Measurements from ENCODE around the gene WIPI1. TPM values are rescaled to one million over a fixed set of nuclear protein-coding genes. Genes with fewer than 3 reads are reported as not detected.
"Not testable (repeated sequence)": the region's sequence is repeated elsewhere in the genome, so short reads cannot be mapped to it uniquely, and the experiment has no call there.

The WIPI1 gene
- total and polyA plus RNA-seq, 5 donors = 42.6 to 71.3 (median 47.9) TPM

DNA sequence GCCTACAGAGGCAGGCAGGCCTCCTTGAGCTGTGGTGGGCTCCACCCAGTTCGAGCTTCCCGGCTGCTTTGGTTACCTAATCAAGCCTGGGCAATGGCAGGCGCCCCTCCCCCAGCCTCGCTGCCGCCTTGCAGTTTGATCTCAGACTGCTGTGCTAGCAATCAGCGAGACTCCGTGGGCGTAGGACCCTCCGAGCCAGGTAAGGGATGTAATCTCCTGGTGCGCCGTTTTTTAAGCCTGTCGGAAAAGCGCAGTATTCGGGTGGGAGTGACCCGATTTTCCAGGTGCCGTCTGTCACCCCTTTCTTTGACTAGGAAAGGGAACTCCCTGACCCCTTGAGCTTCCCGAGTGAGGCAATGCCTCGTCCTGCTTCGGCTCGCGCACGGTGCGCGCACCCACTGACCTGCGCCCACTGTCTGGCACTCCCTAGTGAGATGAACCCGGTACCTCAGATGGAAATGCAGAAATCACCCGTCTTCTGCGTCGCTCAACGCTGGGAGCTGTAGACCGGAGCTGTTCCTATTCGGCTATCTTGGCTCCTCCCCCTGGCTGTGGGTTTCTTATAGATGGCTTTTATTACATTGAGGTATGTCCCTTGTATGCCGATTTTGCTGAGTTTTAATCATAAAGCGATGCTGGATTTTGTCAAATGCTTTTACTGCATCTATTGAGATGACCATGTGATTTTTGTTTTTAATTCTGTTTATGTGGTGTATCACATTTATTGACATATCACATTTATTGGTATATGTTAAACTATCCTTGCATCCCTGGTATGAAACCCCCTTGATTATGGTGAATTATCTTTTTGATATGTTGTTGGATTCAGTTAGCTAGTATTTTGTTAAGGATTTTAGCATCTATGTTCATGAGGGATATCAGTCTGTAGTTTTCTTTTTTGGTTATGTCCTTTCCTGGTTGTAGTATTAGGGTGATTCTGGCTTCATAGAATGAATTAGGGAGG is 43.4 kb downstream of the WIPI1 start:
- H3K4me3 ChIP-seq (ENCODE audit: low read length); H3K9me3 ChIP-seq (ENCODE audit: control insufficient read depth, low read length); ATAC-seq; intact Hi-C loops (cut with DNase I); H3K27ac ChIP-seq (ENCODE audit: low read length); H3K27me3 ChIP-seq (ENCODE audit: control insufficient read depth, insufficient read depth); H3K4me1 ChIP-seq (ENCODE audit: control insufficient read depth, insufficient read depth, low read length): not testable (repeated sequence)
- peak in 2 of 3 donors; percentile 69 to 74 for DNase-seq
- WGBS = 4% methylated on average over 34 of the region's 34 CpGs

DNA sequence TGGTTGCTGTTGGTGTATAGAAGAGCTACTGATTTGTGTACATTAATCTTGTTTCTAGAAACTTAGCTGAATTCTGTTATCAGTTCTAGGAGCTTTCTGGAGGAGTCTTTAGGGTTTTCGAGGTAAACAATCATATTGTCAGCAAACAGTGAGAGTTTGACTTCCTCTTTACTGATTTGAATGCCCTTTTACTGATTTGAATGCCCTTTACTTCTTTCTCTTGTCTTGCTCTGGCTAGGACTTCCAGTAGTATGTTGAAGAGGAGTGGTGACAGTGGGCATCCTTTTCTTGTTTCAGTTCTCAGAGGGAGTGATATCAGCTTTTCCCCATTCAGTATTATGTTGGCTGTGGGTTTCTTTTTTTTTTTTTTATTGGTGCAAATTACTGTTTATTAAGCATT is 49.6 kb downstream of the WIPI1 start:
- ATAC-seq; DNase-seq; H3K9me3 ChIP-seq (ENCODE audit: control insufficient read depth, low read length); H3K4me3 ChIP-seq (ENCODE audit: low read length); H3K27me3 ChIP-seq (ENCODE audit: control insufficient read depth, insufficient read depth); H3K4me1 ChIP-seq (ENCODE audit: control insufficient read depth, insufficient read depth, low read length); H3K27ac ChIP-seq (ENCODE audit: low read length): not testable (repeated sequence)
- intact Hi-C loops (cut with DNase I) = loop anchor here in 1 of 4 donors (10.0 kb wide), 1 partner anchor 133 kb away; no protein-coding TSS in a partner anchor
- 72% methylated on average over 1 of the region's 1 CpG for WGBS

DNA sequence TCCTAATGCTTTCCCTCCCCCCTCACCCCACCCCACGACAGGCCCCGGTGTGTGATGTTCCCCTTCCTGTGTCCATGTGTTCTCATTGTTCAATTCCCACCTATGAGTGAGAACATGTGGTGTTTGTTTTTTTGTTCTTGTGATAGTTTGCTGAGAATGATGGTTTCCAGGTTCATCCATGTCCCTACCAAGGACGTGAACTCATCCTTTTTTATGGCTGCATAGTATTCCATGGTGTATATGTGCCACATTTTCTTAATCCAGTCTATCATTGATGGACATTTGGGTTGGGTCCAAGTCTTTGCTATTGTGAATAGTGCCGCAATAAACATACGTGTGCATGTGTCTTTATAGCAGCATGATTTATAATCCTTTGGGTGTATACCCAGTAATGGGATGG is 53.5 kb downstream of the WIPI1 start:
- H3K9me3 ChIP-seq (ENCODE audit: control insufficient read depth, low read length); H3K4me3 ChIP-seq (ENCODE audit: low read length); H3K4me1 ChIP-seq (ENCODE audit: control insufficient read depth, insufficient read depth, low read length); DNase-seq; ATAC-seq; H3K27ac ChIP-seq (ENCODE audit: low read length); H3K27me3 ChIP-seq (ENCODE audit: control insufficient read depth, insufficient read depth): not testable (repeated sequence)
- WGBS = 97% methylated on average over 5 of the region's 5 CpGs
- intact Hi-C loops (cut with DNase I) = loop anchor here in 2 of 4 donors (5.0 to 10.0 kb wide), 2 partner anchors 129 to 142 kb away; no protein-coding TSS in a partner anchor

DNA sequence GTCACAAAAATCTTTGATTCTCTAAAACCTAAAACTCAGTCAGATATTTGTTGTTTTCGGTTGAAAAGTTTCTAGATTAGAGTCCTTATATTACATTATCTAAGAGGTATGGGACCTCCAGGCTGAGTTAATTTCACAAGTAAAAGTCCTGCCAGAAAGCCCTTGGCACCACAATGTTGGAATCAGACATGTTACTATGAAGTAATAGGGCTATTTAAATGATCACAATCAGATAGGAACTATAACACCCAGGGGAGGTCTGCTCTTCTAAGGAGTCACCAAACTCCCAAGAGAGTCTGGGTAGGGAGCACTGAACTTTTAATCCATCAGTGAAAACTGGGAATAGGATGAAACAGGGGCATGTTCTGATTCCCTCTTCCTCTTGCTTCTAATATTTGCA is 54.2 kb downstream of the WIPI1 start:
- ATAC-seq (no peak), DNase-seq (no peak)
- intact Hi-C loops (cut with DNase I) = loop anchor here in 2 of 4 donors (5.0 to 10.0 kb wide), 2 partner anchors 128 to 141 kb away; no protein-coding TSS in a partner anchor
- 62% methylated on average over 1 of the region's 1 CpG for WGBS
- Histone ChIP-seq H3K9me3 (ENCODE audit: control insufficient read depth, low read length) (no peaks in the 10 kb centered on the region), H3K27ac (ENCODE audit: low read length) (no peak overlapping the region), H3K27me3 (ENCODE audit: control insufficient read depth, insufficient read depth) (no peaks in the 10 kb centered on the region), H3K4me3 (ENCODE audit: low read length) (no peak overlapping the region), H3K4me1 (ENCODE audit: control insufficient read depth, insufficient read depth, low read length) (peaks cover 3% of the 10 kb centered on the region)

DNA sequence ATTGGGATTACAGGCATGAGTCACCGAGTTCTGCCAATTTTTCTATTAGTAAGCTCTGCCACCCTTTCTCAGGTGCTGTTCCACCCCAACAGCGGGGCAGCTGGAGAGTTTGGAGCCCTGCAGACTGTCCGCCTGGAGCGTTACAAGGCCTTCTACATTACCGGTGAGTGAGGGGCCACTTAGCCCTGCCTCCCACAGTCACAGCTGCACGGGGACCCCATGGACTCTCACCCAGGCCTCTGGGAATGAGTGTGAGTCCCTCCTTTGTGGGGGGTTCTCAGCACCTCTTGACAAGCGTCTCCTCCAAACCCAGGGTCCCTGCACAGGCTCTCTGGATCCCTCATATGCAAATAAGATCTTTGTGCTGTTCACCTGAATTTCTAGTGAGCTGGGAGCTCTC is 56.0 kb downstream of the WIPI1 start:
- peaks cover 3% of the 10 kb centered on the region for H3K4me1 ChIP-seq (ENCODE audit: control insufficient read depth, insufficient read depth, low read length)
- ATAC-seq (no peak), DNase-seq (no peak)
- H3K27ac ChIP-seq (ENCODE audit: low read length) = no peak overlapping the region
- no peaks in the 10 kb centered on the region for H3K27me3 ChIP-seq (ENCODE audit: control insufficient read depth, insufficient read depth)
- 95% methylated on average over 7 of the region's 7 CpGs for WGBS
- H3K4me3 ChIP-seq (ENCODE audit: low read length) = no peak overlapping the region
- intact Hi-C loops (cut with DNase I) = loop anchor here in 2 of 4 donors (5.0 to 10.0 kb wide), 2 partner anchors 126 to 139 kb away; no protein-coding TSS in a partner anchor
- H3K9me3 ChIP-seq (ENCODE audit: control insufficient read depth, low read length) = no peaks in the 10 kb centered on the region

DNA sequence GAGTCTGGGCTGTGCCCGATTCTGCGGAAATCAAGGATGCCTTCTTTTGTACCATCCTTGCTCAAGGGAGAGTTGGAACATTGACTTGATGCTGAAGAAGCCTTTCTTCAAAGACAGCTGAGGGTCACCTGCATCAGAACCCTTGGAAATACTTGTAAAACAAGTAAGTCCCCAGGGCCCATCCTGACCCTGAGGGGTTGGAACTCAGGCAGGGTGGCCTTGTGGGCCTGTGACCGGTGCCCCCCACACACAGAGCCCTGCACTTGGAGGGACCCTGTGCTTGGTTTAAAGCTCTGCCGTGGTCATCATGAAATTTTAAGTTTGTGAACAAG is 56.9 kb downstream of the WIPI1 start:
- DNase-seq = no peak
- intact Hi-C loops (cut with DNase I) = loop anchor here in 2 of 4 donors (5.0 to 10.0 kb wide), 2 partner anchors 126 to 138 kb away; no protein-coding TSS in a partner anchor

DNA sequence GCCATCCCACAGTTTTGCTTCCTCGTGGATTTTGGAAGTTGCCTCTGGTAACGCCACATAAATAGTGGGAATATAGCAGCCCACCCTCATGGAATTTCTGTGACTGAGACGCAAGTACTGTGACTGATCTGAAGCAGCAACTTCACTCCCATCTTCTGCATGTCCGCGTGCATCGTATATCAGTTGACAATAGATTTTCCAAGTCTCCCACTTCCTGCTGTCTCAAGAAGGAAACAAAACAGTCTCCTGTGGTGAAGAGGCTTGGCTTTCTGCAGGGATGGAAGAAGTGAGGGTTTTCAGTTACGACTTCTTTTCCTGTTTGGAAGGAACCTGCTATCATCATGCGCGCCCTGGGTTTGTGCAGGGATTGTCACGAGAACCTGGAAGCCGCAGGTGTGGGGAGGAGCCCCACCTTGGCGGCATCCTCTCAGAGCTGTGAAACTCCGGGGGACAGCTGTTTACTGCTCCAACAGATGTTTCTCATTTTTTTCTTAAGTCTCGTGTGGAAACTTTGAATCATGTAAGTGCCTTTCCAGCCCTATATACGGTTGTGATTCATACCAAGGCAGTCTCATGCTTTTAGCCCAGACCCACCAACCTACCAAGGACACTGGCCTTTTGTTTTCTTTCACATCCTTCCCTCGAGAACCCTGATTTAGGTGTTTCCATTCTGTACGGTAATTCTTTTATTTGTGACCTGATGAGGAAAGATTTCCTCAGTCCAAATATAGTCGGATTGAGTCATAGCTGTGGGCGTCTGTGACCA is 57.5 kb downstream of the WIPI1 start:
- Histone ChIP-seq H3K9me3 (ENCODE audit: control insufficient read depth, low read length) (no peaks in the 10 kb centered on the region), H3K27me3 (ENCODE audit: control insufficient read depth, insufficient read depth) (no peaks in the 10 kb centered on the region), H3K27ac (ENCODE audit: low read length) (no peak overlapping the region), H3K4me1 (ENCODE audit: control insufficient read depth, insufficient read depth, low read length) (peaks cover 3% of the 10 kb centered on the region), H3K4me3 (ENCODE audit: low read length) (no peak overlapping the region)
- DNase-seq (no peak), ATAC-seq (peak in 1 of 2 donors; percentile 32)
- WGBS = 43% methylated on average over 19 of the region's 19 CpGs
- intact Hi-C loops (cut with DNase I) = loop anchor here (5.0 to 10.0 kb wide), 2 partner anchors 125 to 138 kb away; no protein-coding TSS in a partner anchor

More for the DNA sequence above, 56.9 kb downstream of the WIPI1 start:
- no peak overlapping the region for H3K4me3 ChIP-seq (ENCODE audit: low read length)
- H3K4me1 ChIP-seq (ENCODE audit: control insufficient read depth, insufficient read depth, low read length) = peaks cover 3% of the 10 kb centered on the region
- no peak for ATAC-seq
- H3K27ac ChIP-seq (ENCODE audit: low read length) = no peak overlapping the region
- H3K9me3 ChIP-seq (ENCODE audit: control insufficient read depth, low read length) = no peaks in the 10 kb centered on the region
- H3K27me3 ChIP-seq (ENCODE audit: control insufficient read depth, insufficient read depth) = no peaks in the 10 kb centered on the region
- 84% methylated on average over 4 of the region's 4 CpGs for WGBS

DNA sequence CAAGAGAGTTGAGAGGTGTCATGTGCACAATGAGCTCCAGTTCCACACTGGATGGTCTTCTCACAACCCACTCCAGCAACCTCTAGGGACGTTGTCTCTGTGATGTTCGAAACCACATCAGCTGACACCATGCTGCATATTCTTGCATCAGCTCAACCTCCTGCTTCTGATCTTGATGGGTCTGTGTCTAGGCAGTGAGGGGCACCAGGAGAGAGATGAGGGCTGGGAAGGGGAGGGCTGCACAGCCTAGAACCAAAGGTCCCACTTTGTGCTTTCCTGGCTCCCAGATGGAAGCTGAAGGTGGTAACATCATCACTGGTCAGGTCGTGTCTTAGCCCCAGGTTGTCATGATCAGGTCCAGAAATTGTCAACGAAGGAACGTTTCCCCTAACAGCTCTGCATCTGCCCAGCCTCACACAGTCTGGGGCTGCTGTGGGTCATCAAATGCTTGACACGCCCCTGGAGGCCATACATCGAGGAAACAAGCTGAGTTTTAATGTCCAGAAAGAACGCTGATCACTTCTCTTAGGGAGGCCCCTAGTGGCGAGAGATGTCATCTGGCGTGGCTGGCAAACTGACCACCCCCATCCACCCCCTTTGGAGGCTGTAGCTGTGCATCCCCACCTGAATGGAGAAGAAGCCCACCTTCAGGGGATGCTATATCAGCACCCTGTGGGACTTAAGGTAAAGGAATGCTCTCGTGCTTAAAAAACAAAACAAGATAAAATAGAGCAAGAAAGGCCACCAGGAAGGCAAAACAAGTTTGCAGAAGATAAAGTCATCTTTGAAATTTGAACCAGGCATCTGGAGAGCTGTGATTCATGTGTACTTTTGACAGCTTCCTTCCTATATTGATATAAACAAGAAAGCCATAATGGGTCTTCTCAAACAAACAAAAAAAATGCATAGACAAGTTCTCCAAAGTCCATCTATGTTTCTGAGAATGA is 58.3 kb downstream of the WIPI1 start:
- intact Hi-C loops (cut with DNase I) = loop anchor here in 2 of 4 donors (5.0 to 10.0 kb wide), 2 partner anchors 124 to 137 kb away; no protein-coding TSS in a partner anchor
- 17% methylated on average over 11 of the region's 11 CpGs for WGBS

DNA sequence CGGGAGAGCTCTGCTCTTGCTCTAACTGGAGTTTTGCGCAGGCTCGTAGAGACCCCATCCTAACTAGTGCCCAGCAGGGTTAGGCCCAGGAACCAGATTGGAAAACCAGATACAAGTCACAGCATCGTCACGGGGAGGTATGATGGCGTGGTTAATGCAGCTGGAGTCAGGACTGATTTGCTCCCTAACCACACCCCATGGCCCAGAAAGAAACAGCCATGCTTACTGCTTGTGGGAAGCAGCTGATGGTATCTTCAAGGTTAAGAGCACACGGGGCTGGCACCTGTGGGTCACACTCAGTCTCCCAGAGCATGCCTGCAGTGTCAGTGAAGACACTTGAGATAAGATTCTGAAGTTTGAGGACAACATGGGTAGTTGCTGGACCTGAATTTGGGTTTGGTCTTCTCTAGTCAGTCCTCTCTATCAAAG is 60.2 kb downstream of the WIPI1 start:
- H3K27me3 ChIP-seq (ENCODE audit: control insufficient read depth, insufficient read depth) = no peaks in the 10 kb centered on the region
- H3K4me3 ChIP-seq (ENCODE audit: low read length) = no peak overlapping the region
- peaks cover 3% of the 10 kb centered on the region for H3K4me1 ChIP-seq (ENCODE audit: control insufficient read depth, insufficient read depth, low read length)
- intact Hi-C loops (cut with DNase I) = loop anchor here in 2 of 4 donors (5.0 to 10.0 kb wide), 2 partner anchors 122 to 135 kb away; no protein-coding TSS in a partner anchor
- H3K9me3 ChIP-seq (ENCODE audit: control insufficient read depth, low read length) = no peaks in the 10 kb centered on the region
- DNase-seq = no peak
- 53% methylated on average over 7 of the region's 7 CpGs for WGBS
- no peak for ATAC-seq
- no peak overlapping the region for H3K27ac ChIP-seq (ENCODE audit: low read length)

More for the DNA sequence above, 58.3 kb downstream of the WIPI1 start:
- Histone ChIP-seq H3K4me3 (ENCODE audit: low read length) (no peak overlapping the region), H3K4me1 (ENCODE audit: control insufficient read depth, insufficient read depth, low read length) (peaks cover 3% of the 10 kb centered on the region), H3K9me3 (ENCODE audit: control insufficient read depth, low read length) (no peaks in the 10 kb centered on the region), H3K27me3 (ENCODE audit: control insufficient read depth, insufficient read depth) (no peaks in the 10 kb centered on the region), H3K27ac (ENCODE audit: low read length) (no peak overlapping the region)
- DNase-seq (peak; percentile 53 to 80 (median 69)), ATAC-seq (peak; percentile 78 to 83)

Data from right cardiac atrium (tissue), 5 donors.